Fibroblast of skin of scalp (primary cell): ENCODE data around the gene RBM12.

Experiments used
- DNase-seq: peaks from one replicate; pipeline ENCODE4 v3.0.0-alpha.2; 2013

Gene RBM12

DNA sequence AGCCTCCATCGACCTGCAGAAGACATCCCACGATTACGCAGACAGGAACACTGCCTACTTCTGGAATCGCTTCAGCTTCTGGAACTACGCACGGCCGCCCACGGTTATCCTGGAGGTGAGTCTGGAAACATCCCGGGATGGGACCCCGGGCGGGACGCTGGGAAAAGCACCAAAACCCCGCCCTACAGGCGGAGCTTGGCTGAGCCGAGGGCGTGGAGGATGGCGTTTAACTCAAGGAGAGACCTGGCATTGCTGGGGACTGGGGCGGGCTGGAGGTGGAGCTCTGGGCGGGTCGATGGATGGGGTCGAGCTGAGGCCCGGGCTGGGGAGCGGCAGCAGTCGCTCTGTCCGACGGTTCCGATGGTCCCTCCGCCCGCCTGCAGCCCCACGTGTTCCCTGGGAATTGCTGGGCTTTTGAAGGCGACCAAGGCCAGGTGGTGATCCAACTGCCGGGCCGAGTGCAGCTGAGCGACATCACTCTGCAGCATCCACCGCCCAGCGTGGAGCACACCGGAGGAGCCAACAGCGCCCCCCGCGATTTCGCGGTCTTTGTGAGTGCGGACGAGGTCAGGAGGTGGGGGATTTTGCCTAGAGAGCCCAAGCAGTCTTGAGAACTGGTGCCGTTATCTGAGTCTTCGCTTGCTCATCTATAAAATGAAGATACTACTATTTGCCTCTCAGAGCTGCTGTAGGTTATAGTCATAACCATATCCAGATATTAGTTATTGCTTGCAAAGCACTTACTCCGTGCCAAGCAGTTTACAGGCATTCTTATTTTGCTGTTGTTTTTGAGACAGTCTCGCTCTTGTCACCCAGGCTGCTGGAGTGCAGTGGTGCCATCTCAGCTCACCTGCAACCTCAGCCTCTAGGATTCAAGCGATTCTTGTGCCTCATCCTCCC lies 45.3 kb downstream of the RBM12 start:
- peak; percentile 80 for DNase-seq

DNA sequence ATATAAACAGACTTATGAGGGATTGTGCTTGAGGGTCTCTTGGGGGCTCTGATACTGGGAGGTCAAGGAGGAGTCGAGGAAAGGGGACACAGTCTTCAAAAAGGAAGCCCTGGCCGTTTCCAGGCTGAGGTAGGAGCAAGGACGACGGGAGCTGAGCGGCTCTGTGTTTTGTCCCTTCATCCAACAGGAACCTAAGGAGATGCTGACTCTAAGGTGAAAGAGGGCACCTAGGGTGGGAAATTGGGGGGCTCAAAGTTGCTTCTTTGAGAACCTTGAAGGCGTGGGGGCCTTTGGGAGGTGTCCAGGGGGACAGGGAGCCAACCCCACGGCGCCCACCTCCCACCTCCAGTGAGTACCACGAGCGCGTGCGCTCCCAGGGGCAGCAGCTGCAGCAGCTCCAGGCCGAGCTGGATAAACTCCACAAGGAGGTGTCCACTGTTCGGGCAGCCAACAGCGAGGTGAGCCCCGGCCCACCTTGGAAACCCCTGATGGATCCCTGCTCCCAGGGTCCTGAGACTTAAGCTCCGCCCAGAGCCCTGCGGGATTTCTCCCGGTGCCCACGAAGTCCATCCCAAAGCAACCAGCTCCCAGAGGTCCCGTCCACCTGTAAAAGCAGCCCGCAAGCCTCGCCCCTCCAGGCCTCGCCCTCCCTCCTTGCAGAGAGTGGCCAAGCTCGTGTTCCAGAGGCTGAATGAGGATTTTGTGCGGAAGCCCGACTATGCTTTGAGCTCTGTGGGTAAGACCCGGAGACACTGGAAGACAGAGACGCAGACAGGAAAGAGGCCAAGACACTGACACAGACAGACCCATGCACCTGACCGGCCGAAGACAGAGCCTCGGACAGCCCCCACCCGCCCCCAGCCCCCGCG lies 46.2 kb downstream of the RBM12 start:
- peak; percentile 9 for DNase-seq

DNA sequence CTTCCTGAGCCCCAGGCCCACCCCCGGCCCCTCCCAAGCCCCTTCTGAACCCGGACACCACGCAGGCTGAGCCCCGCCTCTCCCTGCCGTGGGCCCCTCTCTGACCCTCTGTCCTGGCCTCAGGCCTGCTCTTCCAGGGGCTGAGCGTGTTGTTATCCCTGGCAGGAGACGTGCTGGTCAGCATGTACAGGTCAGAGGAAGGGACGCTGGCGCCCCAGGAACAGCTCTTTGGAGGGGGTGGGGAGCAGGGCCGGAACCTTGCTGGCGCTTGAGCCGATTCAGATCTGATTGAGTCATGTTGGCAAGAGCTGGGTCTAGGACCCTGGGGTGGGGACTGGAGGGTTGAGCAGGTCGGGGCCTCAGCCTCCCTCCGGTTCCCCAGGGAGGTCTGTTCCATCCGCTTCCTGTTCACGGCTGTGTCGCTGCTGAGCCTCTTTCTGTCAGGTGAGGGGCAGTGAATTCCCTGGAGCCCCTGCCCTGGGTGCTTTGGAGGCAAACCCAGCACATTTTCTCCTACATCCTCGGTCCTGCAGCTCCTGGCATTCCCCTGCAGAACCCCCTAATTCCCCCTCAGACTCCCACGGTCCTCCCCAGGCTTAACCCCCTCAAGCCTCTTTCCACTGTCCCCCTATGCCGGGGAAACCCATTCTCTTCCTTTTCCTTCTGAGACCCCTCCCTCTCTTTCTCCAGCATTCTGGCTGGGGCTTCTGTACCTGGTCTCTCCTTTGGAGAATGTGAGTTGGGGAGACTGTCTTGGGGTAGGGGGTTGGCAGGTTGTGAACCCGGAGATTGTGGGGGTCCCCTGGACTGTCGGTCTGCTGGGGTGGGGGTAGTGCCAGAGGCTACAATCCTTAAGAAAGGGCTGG lies 47.1 kb downstream of the RBM12 start:
- peak; percentile 72 for DNase-seq

DNA sequence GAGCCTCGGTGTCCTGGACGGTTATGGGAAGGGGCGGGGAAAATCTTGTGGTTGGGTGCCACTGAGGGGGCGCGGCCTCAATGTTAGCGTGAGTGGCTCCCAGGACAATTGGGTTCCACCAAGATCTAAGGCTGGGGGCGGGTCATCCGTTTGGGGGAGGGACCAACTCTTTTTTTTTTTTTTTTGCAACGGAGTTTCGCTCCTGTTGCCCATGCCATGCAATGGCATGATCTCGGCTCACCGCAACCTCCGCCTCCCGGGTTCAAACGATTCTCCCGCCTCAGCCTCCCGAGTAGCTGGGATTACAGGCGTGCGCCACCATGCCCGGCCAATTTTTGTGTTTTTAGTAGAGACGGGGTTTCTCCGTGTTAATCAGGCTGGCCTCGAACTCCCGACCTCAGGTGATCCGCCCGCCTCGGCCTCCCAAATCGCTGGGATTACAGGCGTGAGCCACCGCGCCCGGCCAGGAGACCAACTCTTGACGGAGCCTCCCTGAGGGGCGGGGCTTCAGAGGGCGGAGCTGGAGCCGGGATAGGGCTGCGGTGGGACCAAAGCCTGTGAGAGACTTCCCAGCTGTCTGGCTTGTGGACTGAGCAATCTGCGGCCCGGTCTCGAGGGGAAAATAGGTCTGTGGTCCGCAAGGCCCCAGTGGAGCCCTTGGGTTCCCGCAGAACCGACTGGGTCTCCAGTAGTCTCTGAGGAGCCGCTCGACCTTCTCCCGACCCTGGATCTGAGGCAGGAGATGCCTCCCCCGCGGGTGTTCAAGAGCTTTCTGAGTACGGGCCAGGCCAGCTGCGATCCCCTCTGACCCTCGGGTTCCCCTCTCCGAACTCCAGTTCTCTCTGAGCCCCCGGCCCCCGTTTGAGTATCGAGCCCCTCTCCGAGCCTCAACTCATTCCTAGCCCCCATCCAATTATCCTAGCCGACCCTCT lies 48.0 kb downstream of the RBM12 start:
- peak; percentile 100 for DNase-seq

DNA sequence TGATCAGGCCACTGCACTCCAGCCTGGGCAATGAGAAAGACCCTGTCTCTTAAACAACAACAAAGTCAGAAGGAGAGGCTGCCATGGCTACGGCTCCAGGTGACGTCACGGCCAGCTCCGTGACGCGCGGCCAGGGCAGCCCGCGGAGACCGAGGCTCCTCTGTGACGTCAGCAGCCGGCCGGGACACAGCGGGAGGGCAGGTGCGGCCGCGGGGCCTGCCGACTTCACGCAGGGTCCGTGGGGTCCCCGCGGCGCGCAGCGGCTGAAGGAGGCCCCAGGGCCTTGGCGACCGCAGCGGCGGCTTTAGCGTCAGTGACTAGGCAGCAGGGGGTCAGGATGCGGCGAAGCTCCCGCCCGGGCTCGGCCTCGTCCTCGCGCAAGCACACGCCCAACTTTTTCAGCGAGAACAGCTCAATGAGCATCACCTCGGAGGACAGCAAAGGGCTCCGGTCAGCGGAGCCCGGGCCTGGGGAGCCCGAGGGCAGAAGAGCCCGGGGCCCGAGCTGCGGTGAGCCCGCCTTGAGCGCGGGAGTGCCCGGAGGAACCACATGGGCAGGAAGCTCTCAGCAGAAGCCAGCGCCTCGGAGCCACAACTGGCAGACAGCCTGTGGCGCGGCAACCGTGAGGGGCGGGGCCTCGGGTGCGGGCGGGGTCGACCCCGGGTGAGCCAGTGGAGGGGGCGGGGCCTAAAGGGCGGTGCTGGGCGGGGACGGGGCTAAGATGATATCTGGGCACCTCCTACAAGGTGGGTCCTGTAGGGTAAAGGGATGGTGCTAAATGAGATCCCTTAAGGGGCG lies 48.8 kb downstream of the RBM12 start, which contains the start of gene SPAG4:
Gene SPAG4, plus strand, starts transcription at position 163 of the 798 bp plus-strand sequence. Its CDS starts 175 bp downstream, at position 338.
- DNase-seq = no peak

DNA sequence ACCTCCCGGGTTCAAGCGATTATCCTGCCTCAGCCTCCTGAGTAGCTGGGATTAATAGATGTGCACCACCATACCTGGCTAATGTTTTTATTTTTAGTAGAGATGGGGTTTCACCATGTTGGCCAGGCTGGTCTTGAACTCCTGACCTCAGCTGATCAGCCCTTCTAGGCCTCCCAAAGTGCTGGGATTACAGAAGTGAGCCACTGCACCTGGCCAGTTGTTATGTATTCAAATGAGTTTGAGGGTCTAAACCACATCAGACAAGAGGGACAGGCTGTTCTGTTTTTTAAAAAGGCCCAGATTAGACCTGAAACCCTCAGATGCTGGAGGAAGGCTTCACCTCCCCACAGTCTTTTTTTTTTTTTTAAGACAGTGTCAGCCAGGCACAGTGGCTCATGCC lies 53.2 kb downstream of the RBM12 start:
- DNase-seq = no peak

DNA sequence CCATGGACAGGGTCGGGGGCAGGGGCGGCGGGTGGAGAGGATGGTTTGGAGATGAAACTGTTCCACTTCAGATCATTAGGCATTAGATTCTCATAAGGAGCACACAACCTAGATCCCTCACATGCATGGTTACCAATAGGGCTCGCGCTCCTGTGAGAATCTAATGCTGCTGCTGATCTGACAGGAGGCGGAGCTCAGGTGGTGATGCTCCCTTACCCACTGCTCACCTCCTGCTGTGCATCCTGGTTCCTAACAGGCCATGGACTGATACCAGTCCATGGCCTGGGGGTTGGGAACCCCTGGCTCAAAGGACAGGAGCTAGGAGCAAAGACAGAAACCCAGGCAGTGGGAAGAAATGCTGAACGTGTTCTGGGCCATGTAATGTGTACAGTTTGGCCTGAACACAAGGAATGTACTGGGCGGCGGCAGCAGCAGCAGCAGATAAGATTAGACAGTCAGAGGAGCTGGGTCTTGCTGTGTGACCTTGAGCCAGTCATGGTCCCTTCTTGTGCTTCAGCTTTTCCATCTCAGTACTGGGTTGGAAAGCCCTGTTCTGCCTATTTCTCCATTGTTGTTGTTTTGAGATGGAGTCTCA lies 53.8 kb downstream of the RBM12 start:
- no peak for DNase-seq

DNA sequence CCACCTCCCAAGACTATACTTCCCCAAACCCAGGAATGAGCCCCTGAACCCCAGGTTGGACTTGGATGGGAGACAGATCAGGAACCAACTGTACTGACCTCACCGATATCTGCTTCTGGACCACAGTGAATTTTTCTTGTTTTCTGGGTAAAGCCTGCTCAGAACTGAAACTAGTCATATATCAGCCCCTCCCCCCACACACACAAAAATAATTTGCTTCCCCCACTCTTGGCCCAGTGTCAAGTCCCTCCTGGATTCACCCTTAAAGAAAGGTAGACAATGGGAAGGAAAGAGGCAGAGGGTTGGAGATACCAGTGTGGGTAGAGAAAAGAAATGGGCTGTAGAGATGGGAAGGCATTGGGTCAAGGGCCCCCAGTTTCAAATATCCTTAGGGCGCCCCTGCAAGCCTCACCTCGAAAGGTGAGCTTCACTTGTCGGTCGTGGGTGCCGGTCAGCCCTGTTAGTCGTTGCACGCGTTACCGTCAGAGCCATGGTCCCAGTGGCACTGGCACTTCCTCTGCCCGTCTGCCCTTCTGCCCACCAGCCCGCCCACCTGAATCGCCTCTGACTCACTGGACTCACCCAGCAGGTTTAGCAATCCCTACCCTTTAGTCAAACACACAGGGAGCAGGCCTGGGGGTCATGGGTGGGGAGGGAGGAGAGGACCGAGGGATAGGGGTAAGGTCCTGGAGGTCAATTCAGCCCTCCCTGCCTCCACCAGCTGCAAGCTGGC lies 57.5 kb downstream of the RBM12 start:
- no peak for DNase-seq

DNA sequence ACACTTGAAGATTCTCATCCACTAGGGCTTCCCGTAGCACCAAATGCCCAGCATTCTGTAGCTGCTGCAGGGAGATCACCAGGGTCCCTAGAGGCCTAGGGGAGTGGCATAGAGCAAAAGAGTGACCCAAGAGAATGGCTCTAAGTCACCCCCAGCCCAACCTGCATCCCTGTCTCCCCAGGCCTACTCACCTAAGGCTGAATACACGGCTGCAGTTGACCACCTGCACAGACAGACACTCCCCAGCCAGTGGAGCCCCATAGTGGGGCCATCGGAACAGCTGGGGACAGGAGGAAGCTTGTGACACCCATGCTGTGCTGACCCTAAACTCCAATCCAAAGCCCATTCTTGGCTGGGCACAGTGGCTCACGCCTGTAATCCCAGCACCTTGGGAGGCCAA lies 58.6 kb downstream of the RBM12 start:
- DNase-seq = no peak

DNA sequence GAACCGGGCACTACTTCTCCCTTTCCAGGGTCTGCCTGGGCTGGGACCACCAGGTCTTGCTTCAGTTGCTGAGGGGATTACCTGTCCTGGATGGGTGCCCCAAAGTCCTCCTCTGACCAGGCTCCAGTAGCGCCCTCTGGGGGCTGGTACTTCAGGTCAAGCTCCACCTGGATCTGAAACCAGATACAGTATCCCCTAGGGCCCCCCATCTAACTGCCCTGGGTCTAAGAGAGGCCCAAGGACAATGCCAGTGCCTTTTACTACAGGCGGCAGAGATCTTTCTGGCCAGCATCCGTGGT lies 60.3 kb downstream of the RBM12 start:
- no peak for DNase-seq

DNA sequence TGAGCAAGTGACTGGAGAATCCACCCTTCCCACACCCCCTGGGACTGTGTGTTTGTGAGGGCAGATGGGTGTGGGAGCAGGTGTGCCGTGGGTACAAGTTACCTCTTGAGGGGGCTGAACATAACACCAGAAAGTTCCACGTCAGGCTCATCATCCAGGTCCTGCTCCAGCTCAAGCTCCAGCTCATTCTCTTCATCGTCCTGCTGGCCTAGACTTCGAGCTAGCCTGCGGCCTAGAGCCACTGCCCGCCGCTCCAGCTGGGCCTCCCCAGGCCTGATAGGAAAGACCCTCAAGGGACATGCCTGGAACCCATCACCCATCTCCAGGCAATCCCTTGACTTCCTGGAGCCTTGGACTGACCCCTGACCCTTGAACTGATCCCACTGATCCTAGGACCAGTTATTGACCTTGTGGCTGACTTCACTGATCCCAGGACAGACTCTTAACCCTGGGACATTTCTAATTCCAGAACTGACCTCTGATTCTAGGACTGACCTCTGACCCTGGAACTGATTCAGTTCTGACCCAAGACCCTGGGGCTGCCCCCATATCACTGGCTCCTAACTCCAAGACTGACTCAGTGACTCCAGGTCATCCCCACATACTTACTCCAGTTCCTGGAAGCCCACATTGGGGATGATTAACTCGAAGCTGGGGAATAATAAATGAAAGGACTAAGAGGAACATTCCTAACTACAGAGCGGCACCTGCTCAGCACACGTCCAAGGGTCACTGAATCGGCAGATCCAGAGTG lies 60.8 kb downstream of the RBM12 start:
- no peak for DNase-seq

DNA sequence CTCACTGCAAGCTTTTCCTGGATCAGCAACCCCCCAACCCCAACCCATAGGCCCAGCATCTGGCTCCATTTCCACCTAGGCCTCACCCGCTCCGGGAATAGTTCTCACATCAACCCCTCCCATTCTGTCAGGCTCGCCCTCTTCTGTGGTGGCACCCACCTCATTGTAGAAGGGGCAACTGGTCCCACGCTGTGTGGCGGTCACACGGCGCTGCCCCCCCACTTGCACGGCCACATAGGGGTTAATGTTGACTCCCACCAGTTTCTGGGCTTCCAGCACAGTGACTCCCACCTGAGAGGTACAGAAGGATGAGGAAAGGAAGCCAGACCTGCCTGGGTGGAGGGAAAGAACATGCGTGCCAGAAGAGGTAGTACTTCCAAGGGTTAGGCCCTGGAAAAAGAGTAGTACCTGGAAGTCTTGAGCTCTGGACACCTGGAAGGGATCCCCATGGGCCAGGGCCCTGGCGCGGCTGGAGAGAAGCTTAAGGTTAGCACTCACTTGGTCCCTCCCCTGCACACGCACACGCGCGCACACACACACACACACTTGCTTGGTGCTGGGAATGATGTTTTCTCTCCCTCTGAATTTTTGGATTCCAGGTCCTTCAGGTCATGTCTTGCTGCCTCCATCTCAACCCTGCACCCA lies 61.7 kb downstream of the RBM12 start:
- DNase-seq = no peak

DNA sequence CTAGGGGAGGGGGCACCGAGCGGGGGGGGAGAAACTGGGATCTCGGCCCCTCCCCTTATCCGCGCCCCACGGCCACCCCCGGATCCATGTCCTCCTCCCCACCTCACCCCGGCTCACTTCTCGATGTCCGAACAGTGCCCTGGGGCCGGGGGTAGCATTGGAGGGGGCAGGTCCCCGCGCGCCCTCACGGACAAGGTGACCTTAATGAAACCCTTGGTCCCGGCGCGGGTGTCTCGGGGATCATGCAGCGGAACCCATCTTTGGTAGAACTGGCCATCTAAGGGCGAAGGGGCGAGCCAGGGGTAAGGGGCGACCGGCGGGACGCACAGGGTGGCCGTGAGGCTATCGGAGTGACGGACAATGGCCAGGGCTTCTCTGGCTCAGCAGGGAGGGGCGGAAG lies 62.7 kb downstream of the RBM12 start:
- DNase-seq = no peak

DNA sequence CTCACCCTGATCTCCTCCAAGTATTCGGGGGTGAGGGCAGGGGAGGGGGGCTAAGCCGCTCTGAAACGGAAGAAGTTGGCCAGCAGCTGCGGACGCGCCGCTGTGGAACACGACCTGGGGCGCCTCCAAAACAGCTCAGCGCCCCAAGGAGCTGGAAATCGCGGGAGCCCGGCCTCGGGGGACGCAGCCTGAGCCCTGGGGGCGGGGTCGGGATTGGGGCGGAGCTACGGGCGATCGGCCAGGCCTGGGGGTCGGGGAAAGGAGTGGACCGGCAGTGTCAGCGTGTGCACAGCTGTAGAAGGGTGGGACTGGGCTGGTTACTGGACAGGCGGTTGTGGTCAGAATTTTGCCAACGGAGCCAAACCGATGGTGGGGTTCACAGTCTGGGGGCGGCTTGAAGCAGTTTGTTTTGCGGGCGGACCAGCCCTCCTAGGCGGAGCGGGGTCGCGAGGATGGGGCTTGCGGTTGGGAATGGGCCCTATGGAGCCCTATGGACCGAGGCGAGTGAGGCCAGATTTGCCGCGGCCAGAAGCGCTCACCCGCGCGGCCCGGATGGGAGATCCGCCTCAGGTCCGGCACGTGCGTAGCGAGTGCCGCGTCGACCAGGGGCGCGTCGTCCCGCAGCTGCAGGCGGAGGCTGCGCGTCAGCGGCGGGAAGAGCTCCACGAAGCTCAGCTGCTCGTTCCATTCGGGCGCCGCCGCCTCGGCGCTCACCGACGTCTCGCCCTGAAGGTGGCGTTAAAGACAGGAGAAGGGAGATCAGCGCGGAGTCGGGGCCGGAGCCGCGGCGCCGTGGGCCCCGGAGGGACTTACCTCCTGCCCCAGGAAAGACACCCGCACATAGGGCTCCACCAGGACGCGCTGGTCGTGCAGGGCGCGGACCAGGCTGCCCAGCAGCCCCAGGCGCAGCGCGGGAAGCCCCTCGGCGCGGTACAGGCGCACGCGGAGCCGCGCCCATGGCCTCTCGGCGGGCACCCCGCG lies 63.4 kb downstream of the RBM12 start:
- DNase-seq = peak; percentile 67

DNA sequence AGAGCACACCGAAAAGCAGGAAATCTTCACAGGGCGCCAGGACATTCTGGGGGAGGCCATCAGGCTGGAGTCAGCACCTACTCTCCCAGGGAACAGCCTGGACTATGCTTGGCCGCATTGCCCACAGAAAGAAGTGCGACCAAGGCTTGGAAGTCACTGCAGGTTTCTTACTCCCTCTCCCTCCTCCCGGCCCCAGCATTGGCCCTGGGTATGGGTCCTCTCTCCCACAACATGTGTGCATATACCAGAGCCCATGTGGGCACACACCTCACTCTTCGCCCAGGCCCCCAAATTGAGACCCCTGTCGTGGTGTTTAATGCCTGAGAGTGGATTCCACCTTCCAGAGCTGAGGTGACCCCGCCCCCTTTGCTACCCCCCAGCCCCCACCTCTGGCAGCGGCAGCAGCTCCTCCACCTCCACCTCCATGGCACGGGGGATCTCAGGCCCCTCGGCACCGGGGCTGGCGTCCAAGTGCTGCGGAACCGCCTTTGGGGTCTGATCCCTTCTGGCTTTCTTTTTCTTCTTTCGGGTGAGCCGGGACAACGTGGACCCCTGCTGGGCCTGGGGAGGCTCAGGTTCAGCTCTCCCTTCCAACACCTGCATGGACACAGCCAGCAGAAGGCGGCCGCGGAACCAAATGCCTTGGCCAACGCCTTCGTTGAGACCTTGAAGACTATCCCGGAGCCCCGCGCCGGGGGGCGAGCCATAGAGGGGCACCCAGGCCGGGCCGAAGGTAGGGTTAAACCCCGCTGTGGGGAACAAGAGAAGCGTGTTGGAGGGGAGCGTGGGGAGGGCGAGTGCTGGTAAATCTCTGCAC lies 64.3 kb downstream of the RBM12 start:
- DNase-seq = no peak

DNA sequence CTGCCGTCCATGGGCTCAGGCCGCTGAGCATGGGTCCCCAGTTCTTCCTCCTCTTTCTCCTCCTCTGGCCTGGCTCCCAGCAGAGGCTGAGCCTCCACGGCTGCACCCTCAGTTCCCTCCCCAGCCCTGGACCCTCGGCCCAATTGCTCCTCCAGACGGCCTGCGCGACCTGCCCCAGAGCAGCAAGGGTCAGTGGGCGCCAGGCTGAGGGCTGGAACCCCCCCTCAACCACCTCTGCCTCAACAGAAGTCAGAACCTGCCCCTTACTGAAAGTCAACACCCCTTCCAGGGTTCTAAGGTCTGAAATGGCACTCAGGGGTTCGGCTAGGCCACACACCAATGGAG lies 65.0 kb downstream of the RBM12 start:
- DNase-seq = no peak
